Measurements from ENCODE around the gene HYAL4.
"Not testable (repeated sequence)": the region's sequence is repeated elsewhere in the genome, so short reads cannot be mapped to it uniquely, and the experiment has no call there.

Gene HYAL4

GRCh38 chr7:123849855-123850254, 4.9 kb downstream of the HYAL4 start:
- H3K4me1 ChIP-seq (ENCODE audit: insufficient read depth, low read length), result no peaks in the 10 kb centered on the region
- no peaks in the 10 kb centered on the region for H3K27me3 ChIP-seq (ENCODE audit: insufficient read depth, low read length)
- no peak overlapping the region for H3K9ac ChIP-seq (ENCODE audit: low read depth, low read length)
- no peaks in the 10 kb centered on the region for H3K9me3 ChIP-seq (ENCODE audit: insufficient read depth, low read depth, low read length)
- H3K4me3 ChIP-seq (ENCODE audit: low read length), result no peak overlapping the region
- H3K36me3 ChIP-seq (ENCODE audit: insufficient read depth, low read depth, low read length), result no peaks in the 10 kb centered on the region
- H3K27ac ChIP-seq (ENCODE audit: low read length), result no peak overlapping the region

GRCh38 chr7:123851404-123851803, 6.4 kb downstream of the HYAL4 start:
- not testable (repeated sequence) for H3K4me3 ChIP-seq (ENCODE audit: low read length); H3K9ac ChIP-seq (ENCODE audit: low read depth, low read length); H3K27me3 ChIP-seq (ENCODE audit: insufficient read depth, low read length)

DNA sequence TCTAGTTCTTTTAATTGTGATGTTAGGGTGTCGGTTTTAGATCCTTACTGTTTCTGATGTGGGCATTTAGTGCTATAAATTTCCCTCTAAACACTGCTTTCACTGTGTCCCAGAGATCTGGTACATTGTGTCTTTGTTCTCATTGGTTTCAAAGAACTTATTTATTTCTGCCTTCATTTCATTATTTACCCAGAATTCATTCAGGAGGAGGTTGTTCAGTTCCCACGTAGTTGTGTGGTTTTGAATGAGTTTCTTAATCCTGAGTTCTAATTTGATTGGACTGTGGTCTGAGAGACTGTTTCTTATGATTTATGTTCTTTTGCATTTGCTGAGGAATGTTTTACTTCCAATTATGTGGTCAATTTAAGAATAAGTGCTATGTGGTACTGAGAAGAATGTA, 9.3 kb downstream of the HYAL4 start:
- not testable (repeated sequence) for H3K27me3 ChIP-seq (ENCODE audit: insufficient read depth, low read length); H3K36me3 ChIP-seq (ENCODE audit: insufficient read depth, low read depth, low read length); H3K4me3 ChIP-seq (ENCODE audit: low read length); H3K9ac ChIP-seq (ENCODE audit: low read depth, low read length); H3K9me3 ChIP-seq (ENCODE audit: insufficient read depth, low read depth, low read length); H3K4me1 ChIP-seq (ENCODE audit: insufficient read depth, low read length); H3K27ac ChIP-seq (ENCODE audit: low read length)

More at GRCh38 chr7:123851404-123851803, 6.4 kb downstream of the HYAL4 start:
- H3K36me3 ChIP-seq (ENCODE audit: insufficient read depth, low read depth, low read length); H3K27ac ChIP-seq (ENCODE audit: low read length); H3K4me1 ChIP-seq (ENCODE audit: insufficient read depth, low read length); H3K9me3 ChIP-seq (ENCODE audit: insufficient read depth, low read depth, low read length): not testable (repeated sequence)

- not testable (repeated sequence) for H3K27ac ChIP-seq (ENCODE audit: low read length); H3K9me3 ChIP-seq (ENCODE audit: insufficient read depth, low read depth, low read length); H3K27me3 ChIP-seq (ENCODE audit: insufficient read depth, low read length); H3K4me1 ChIP-seq (ENCODE audit: insufficient read depth, low read length); H3K4me3 ChIP-seq (ENCODE audit: low read length); H3K36me3 ChIP-seq (ENCODE audit: insufficient read depth, low read depth, low read length); H3K9ac ChIP-seq (ENCODE audit: low read depth, low read length)
These were observed 11.5 kb downstream of the HYAL4 start for GRCh38 chr7:123856428-123856827.

DNA sequence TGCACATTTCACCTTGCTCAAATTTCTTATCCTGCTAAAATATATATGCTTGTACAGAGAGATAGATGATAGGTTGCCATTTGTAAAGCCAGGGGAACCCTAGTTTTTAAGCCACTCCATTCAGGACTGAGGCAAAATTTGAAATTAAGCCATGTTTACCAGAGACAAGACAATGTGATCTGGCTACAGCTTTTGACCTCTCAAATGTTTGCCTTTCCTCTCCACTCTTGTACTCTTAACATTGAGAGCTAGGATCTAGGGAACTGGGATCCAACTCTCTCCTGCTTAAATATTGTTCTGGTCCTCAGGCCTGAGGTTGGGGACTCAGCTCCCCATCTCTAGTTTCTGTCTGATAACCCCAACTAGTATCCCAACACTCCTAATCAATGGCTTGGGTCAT, 15.9 kb downstream of the HYAL4 start:
- Histone ChIP-seq H3K27ac (ENCODE audit: low read length) (no peak overlapping the region), H3K9ac (ENCODE audit: low read depth, low read length) (no peak overlapping the region), H3K27me3 (ENCODE audit: insufficient read depth, low read length) (no peaks in the 10 kb centered on the region), H3K36me3 (ENCODE audit: insufficient read depth, low read depth, low read length) (no peaks in the 10 kb centered on the region), H3K4me1 (ENCODE audit: insufficient read depth, low read length) (peaks cover 13% of the 10 kb centered on the region), H3K9me3 (ENCODE audit: insufficient read depth, low read depth, low read length) (no peaks in the 10 kb centered on the region), H3K4me3 (ENCODE audit: low read length) (no peak overlapping the region)

DNA sequence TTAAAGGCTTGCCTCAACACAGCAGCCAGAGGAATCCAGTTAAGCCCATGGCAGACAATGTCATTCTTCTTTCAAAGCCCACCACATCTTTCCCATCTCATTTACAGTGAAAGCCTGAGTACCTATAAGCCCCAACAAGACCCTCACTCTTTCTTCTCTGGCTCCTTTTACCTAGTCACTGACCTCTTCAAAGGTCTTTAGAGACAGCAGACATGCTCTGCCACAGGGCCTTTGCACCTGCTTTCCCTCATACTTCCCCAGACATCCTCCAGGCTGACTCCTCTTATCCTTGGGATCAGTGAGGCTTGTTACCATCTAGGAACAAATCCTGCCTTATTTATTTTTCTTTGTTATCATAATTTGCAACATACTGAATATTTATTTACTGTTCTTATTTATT, 17.8 kb downstream of the HYAL4 start:
- H3K9ac ChIP-seq (ENCODE audit: low read depth, low read length), result no peak overlapping the region
- H3K9me3 ChIP-seq (ENCODE audit: insufficient read depth, low read depth, low read length), result no peaks in the 10 kb centered on the region
- H3K27me3 ChIP-seq (ENCODE audit: insufficient read depth, low read length), result no peaks in the 10 kb centered on the region
- no peaks in the 10 kb centered on the region for H3K36me3 ChIP-seq (ENCODE audit: insufficient read depth, low read depth, low read length)
- peaks cover 13% of the 10 kb centered on the region for H3K4me1 ChIP-seq (ENCODE audit: insufficient read depth, low read length)
- no peak overlapping the region for H3K27ac ChIP-seq (ENCODE audit: low read length)
- no peak overlapping the region for H3K4me3 ChIP-seq (ENCODE audit: low read length)

- Histone ChIP-seq H3K9ac (ENCODE audit: low read depth, low read length) (no peak overlapping the region), H3K27me3 (ENCODE audit: insufficient read depth, low read length) (no peaks in the 10 kb centered on the region), H3K27ac (ENCODE audit: low read length) (no peak overlapping the region)
These were observed 18.5 kb downstream of the HYAL4 start for GRCh38 chr7:123863461-123863860.

GRCh38 chr7:123864012-123864411, 19.0 kb downstream of the HYAL4 start:
- no peak overlapping the region for H3K27ac ChIP-seq (ENCODE audit: low read length)
- no peak overlapping the region for H3K9ac ChIP-seq (ENCODE audit: low read depth, low read length)
- no peaks in the 10 kb centered on the region for H3K36me3 ChIP-seq (ENCODE audit: insufficient read depth, low read depth, low read length)
- H3K9me3 ChIP-seq (ENCODE audit: insufficient read depth, low read depth, low read length), result no peaks in the 10 kb centered on the region
- H3K27me3 ChIP-seq (ENCODE audit: insufficient read depth, low read length), result no peaks in the 10 kb centered on the region
- no peak overlapping the region for H3K4me3 ChIP-seq (ENCODE audit: low read length)
- H3K4me1 ChIP-seq (ENCODE audit: insufficient read depth, low read length), result peaks cover 13% of the 10 kb centered on the region

More at GRCh38 chr7:123863461-123863860, 18.5 kb downstream of the HYAL4 start:
- peaks cover 13% of the 10 kb centered on the region for H3K4me1 ChIP-seq (ENCODE audit: insufficient read depth, low read length)
- H3K9me3 ChIP-seq (ENCODE audit: insufficient read depth, low read depth, low read length), result no peaks in the 10 kb centered on the region
- H3K4me3 ChIP-seq (ENCODE audit: low read length), result no peak overlapping the region
- no peaks in the 10 kb centered on the region for H3K36me3 ChIP-seq (ENCODE audit: insufficient read depth, low read depth, low read length)

GRCh38 chr7:123864436-123864835, 19.5 kb downstream of the HYAL4 start:
- no peak overlapping the region for H3K4me3 ChIP-seq (ENCODE audit: low read length)
- no peaks in the 10 kb centered on the region for H3K36me3 ChIP-seq (ENCODE audit: insufficient read depth, low read depth, low read length)
- no peak overlapping the region for H3K27ac ChIP-seq (ENCODE audit: low read length)
- no peak overlapping the region for H3K9ac ChIP-seq (ENCODE audit: low read depth, low read length)
- no peaks in the 10 kb centered on the region for H3K9me3 ChIP-seq (ENCODE audit: insufficient read depth, low read depth, low read length)
- H3K27me3 ChIP-seq (ENCODE audit: insufficient read depth, low read length), result no peaks in the 10 kb centered on the region
- peaks cover 13% of the 10 kb centered on the region for H3K4me1 ChIP-seq (ENCODE audit: insufficient read depth, low read length)

GRCh38 chr7:123864966-123865365, 20.0 kb downstream of the HYAL4 start:
- no peaks in the 10 kb centered on the region for H3K36me3 ChIP-seq (ENCODE audit: insufficient read depth, low read depth, low read length)

DNA sequence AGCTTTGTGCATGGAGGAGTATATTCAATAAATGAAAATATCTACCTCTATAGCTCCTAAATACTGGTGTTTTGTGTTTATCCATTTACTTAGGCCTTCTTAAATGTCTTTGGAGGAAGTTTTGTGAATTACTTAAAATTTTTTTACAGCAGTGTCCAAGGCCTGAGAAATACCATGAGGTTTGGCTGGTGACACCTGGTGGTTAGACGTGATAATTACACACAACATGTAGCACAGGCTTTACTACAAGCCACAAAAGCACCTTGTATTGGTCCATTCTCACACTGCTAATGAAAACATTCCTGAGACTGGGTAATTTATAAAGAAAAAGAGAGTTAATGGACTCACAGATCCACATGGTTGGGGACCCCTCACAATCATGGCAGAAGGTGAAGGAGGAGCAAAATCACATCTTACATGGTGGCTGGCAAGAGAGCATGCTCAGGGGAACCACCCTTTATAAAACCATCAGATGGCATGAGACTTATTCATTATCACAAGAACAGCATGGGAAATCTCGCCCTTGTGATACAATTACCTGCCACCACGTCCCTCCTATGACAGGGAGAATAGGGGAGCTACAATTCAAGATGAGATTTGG, 20.6 kb downstream of the HYAL4 start:
- H3K9ac ChIP-seq (ENCODE audit: low read depth, low read length), result no peak overlapping the region
- H3K4me3 ChIP-seq (ENCODE audit: low read length), result no peak overlapping the region
- no peaks in the 10 kb centered on the region for H3K27me3 ChIP-seq (ENCODE audit: insufficient read depth, low read length)
- no peaks in the 10 kb centered on the region for H3K9me3 ChIP-seq (ENCODE audit: insufficient read depth, low read depth, low read length)
- H3K27ac ChIP-seq (ENCODE audit: low read length), result no peak overlapping the region
- H3K4me1 ChIP-seq (ENCODE audit: insufficient read depth, low read length), result peaks cover 13% of the 10 kb centered on the region
- no peaks in the 10 kb centered on the region for H3K36me3 ChIP-seq (ENCODE audit: insufficient read depth, low read depth, low read length)

More at GRCh38 chr7:123864966-123865365, 20.0 kb downstream of the HYAL4 start:
- H3K27me3 ChIP-seq (ENCODE audit: insufficient read depth, low read length), result no peaks in the 10 kb centered on the region
- H3K4me3 ChIP-seq (ENCODE audit: low read length), result no peak overlapping the region
- H3K9me3 ChIP-seq (ENCODE audit: insufficient read depth, low read depth, low read length), result no peaks in the 10 kb centered on the region
- no peak overlapping the region for H3K9ac ChIP-seq (ENCODE audit: low read depth, low read length)
- H3K4me1 ChIP-seq (ENCODE audit: insufficient read depth, low read length), result peaks cover 13% of the 10 kb centered on the region
- no peak overlapping the region for H3K27ac ChIP-seq (ENCODE audit: low read length)

DNA sequence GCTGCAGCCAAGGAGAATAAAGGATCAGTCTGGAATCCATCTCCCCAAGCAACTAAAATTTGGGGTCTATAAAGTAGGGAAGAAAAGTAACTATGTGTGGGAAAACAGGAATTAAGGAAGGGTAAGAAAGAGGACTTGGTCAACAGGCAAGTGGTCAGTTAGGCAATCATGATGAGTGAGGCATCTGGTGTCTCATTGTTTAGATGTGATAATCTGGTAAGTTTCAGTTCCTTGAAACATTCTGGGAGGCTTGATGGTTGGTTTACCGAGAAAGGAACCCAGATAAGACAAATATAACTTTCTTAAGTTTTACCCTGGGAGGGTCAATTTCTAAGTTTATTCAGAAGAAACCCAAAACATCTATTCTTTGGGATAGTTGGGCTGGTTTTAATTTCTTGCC, 22.3 kb downstream of the HYAL4 start:
- no peaks in the 10 kb centered on the region for H3K9me3 ChIP-seq (ENCODE audit: insufficient read depth, low read depth, low read length)
- no peaks in the 10 kb centered on the region for H3K36me3 ChIP-seq (ENCODE audit: insufficient read depth, low read depth, low read length)
- no peak overlapping the region for H3K4me3 ChIP-seq (ENCODE audit: low read length)
- no peak overlapping the region for H3K9ac ChIP-seq (ENCODE audit: low read depth, low read length)
- no peaks in the 10 kb centered on the region for H3K27me3 ChIP-seq (ENCODE audit: insufficient read depth, low read length)
- H3K27ac ChIP-seq (ENCODE audit: low read length), result no peak overlapping the region
- H3K4me1 ChIP-seq (ENCODE audit: insufficient read depth, low read length), result peaks cover 13% of the 10 kb centered on the region
